Activated naive CD4-positive, alpha-beta T cell treated with anti-CD3 and anti-CD28 coated beads, Interleukin-2, amount 10 ng/mL, durations not matched to agents 7 days and 5 days (primary cell): ENCODE results near the gene DAPK1.
A peak's percentile ranks its signal among the peaks of the same experiment; 100 is the strongest.

ENCODE experiments used
- CTCF ChIA-PET: fragments of 350-600 bp; sonication (Branson Sonifier 250); formaldehyde crosslinking; loops from one replicate; lab custom pipeline; 2021; ENCODE audit warnings: antibody characterized with exemption; lab: Charles Lee
- DNase-seq: peaks from one replicate; pipeline ENCODE4 v3.0.0-alpha.2; 2020
- H3K27ac Mint-ChIP-seq: one replicate; pipeline ENCODE4 v1.8.0; 2021; ENCODE audit warnings: mild to moderate bottlenecking, moderate library complexity, mixed read lengths
- H3K27me3 Mint-ChIP-seq: one replicate; pipeline ENCODE4 v1.8.0; 2021; ENCODE audit warnings: mild to moderate bottlenecking, mixed read lengths
- H3K36me3 Mint-ChIP-seq: one replicate; pipeline ENCODE4 v1.8.0; 2021; ENCODE audit warnings: mixed read lengths
- H3K4me1 Mint-ChIP-seq: one replicate; pipeline ENCODE4 v1.8.0; 2021; ENCODE audit warnings: mixed read lengths
- H3K4me3 Mint-ChIP-seq: one replicate; pipeline ENCODE4 v1.8.0; 2021; ENCODE audit warnings: mild to moderate bottlenecking, moderate library complexity, mixed read lengths
- H3K9me3 Mint-ChIP-seq: one replicate; pipeline ENCODE4 v1.8.0; 2021; ENCODE audit warnings: mixed read lengths

DAPK1 gene

DNA sequence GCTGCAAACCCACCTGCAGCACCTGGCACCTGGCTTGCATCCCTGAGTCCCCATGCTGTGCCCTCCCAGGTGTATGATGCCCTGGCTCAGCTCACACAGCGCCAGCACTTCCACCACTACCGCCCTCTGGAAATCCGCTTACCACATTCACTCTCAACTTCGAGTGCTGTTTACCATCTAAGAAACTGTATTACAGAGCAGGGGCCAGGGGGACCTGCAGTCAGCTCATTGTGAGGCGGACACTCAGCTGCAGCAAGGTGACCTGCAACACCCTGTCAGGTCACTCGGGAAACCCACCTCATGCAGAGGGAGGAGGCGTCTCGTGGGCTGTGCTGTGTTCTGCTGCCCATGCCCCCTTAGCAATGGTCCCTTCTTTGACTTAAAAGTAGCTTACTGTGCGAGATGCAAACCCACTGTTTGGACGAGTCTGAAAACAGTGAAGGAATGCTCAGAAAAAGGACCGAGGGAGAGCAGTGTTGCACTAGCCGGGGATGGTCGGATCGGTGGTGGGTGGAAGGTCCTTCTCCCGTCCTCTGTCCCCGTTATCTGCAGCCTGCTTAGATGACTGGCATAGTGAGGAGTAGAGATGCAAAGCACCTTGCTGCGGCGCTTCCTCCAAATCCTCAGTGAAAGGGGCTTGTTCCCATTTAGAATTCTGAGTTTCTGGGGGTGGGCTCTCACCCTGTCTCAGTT, 173.1 kb downstream of the DAPK1 start:
- Mint-ChIP-seq H3K9me3 (peaks cover 10% of the 10 kb centered on the region), H3K4me3 (no peak overlapping the region), H3K36me3 (no peaks in the 10 kb centered on the region), H3K27ac (no peak overlapping the region), H3K27me3 (peaks cover 14% of the 10 kb centered on the region), H3K4me1 (peaks cover 6% of the 10 kb centered on the region)
- no peak for DNase-seq
- CTCF ChIA-PET, result interaction anchor here (0.7 kb wide), 1 partner anchor 86 kb away, joined by 3 read pairs; no protein-coding TSS in a partner anchor

GRCh38 chr9:87671478-87671877, 173.8 kb downstream of the DAPK1 start:
- no peaks in the 10 kb centered on the region for H3K36me3 Mint-ChIP-seq
- H3K27ac Mint-ChIP-seq, result no peak overlapping the region
- CTCF ChIA-PET, result interaction anchor here (0.7 kb wide), 1 partner anchor 86 kb away, joined by 3 read pairs; no protein-coding TSS in a partner anchor
- peaks cover 14% of the 10 kb centered on the region for H3K27me3 Mint-ChIP-seq
- no peak for DNase-seq
- peaks cover 6% of the 10 kb centered on the region for H3K4me1 Mint-ChIP-seq
- H3K4me3 Mint-ChIP-seq, result no peak overlapping the region
- peaks cover 10% of the 10 kb centered on the region for H3K9me3 Mint-ChIP-seq

GRCh38 chr9:87671925-87672324, 174.3 kb downstream of the DAPK1 start:
- H3K9me3 Mint-ChIP-seq, result peaks cover 9% of the 10 kb centered on the region
- no peaks in the 10 kb centered on the region for H3K36me3 Mint-ChIP-seq
- H3K4me1 Mint-ChIP-seq, result peaks cover 6% of the 10 kb centered on the region
- no peak overlapping the region for H3K27ac Mint-ChIP-seq
- peaks cover 14% of the 10 kb centered on the region for H3K27me3 Mint-ChIP-seq
- no peak overlapping the region for H3K4me3 Mint-ChIP-seq
- CTCF ChIA-PET, result no interaction called here
- no peak for DNase-seq

DNA sequence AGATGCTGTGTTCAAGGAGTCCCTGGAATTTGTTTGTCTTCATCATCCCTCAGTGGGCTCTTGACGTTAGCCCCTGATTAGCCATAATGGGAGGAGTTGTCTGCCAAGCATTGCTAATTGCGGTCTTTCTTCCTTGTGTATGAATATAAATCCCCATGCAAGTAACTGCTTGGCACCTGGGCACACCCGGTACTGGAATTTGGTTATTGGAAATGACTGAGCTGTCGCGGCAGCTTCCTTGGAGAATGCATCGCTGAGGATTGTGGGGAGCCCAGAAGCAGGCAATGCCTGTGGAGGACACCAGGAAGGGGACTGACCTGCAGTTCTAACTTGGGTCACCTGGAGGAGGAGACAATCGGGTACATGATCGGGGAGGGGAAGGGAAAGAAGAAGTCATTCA, 174.9 kb downstream of the DAPK1 start:
- H3K9me3 Mint-ChIP-seq, result peaks cover 4% of the 10 kb centered on the region
- H3K36me3 Mint-ChIP-seq, result no peaks in the 10 kb centered on the region
- CTCF ChIA-PET, result no interaction called here
- DNase-seq, result no peak
- H3K4me1 Mint-ChIP-seq, result peaks cover 6% of the 10 kb centered on the region
- no peak overlapping the region for H3K4me3 Mint-ChIP-seq
- H3K27me3 Mint-ChIP-seq, result peaks cover 14% of the 10 kb centered on the region
- no peak overlapping the region for H3K27ac Mint-ChIP-seq

DNA sequence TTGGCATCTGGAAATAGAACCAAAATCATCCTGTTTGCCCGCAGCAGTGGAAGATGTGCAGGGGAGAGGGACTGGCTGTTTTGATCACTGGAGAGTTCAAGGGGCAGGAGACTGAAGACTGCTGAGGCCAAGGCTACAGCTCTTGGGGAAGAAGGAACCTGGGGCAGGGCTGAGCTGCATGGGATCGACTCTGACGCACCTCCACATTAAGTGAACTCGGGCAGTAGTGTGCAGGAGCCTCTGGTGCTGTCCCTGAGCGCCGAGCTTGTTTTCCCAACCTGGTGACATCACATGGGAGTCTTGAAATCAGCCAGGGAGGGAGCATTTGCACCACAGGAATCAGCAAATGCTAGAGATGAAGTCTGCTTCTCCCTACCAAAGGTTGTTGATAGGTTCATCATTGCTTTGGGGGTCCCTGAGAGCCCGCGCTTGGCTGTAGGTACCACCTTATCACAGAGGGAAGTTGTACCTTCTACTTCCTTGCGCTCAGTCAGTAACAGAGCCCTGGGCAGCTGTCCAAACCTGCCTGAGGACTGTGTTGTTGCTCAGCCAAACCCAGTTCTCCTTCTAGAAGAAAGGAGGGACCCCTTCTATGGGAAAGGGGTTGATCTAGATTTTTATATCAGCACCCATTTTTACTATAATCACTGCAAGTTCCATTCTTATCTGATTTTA, 175.9 kb downstream of the DAPK1 start:
- Mint-ChIP-seq H3K4me3 (no peak overlapping the region), H3K27ac (no peak overlapping the region), H3K27me3 (peaks cover 15% of the 10 kb centered on the region), H3K4me1 (peaks cover 6% of the 10 kb centered on the region), H3K9me3 (peaks cover 3% of the 10 kb centered on the region), H3K36me3 (no peaks in the 10 kb centered on the region)
- no peak for DNase-seq
- CTCF ChIA-PET, result interaction anchor here (1.0 kb wide), 1 partner anchor 10 kb away, joined by 3 read pairs; no protein-coding TSS in a partner anchor

- no peak for DNase-seq
- CTCF ChIA-PET, result no interaction called here
- Mint-ChIP-seq H3K4me3 (no peak overlapping the region), H3K27ac (no peak overlapping the region), H3K36me3 (no peaks in the 10 kb centered on the region), H3K4me1 (peaks cover 9% of the 10 kb centered on the region), H3K9me3 (no peaks in the 10 kb centered on the region), H3K27me3 (peaks cover 15% of the 10 kb centered on the region)
These were observed 177.1 kb downstream of the DAPK1 start for GRCh38 chr9:87674565-87675299.

GRCh38 chr9:87675906-87676515, 178.3 kb downstream of the DAPK1 start:
- no peak for DNase-seq
- no peaks in the 10 kb centered on the region for H3K36me3 Mint-ChIP-seq
- peaks cover 15% of the 10 kb centered on the region for H3K27me3 Mint-ChIP-seq
- CTCF ChIA-PET, result interaction anchor here (0.7 to 2.6 kb wide), 2 partner anchors 136 to 1261 kb away, joined by 3 to 17 read pairs; no protein-coding TSS in a partner anchor
- H3K9me3 Mint-ChIP-seq, result no peaks in the 10 kb centered on the region
- H3K27ac Mint-ChIP-seq, result no peak overlapping the region
- no peak overlapping the region for H3K4me3 Mint-ChIP-seq
- H3K4me1 Mint-ChIP-seq, result peaks cover 12% of the 10 kb centered on the region

DNA sequence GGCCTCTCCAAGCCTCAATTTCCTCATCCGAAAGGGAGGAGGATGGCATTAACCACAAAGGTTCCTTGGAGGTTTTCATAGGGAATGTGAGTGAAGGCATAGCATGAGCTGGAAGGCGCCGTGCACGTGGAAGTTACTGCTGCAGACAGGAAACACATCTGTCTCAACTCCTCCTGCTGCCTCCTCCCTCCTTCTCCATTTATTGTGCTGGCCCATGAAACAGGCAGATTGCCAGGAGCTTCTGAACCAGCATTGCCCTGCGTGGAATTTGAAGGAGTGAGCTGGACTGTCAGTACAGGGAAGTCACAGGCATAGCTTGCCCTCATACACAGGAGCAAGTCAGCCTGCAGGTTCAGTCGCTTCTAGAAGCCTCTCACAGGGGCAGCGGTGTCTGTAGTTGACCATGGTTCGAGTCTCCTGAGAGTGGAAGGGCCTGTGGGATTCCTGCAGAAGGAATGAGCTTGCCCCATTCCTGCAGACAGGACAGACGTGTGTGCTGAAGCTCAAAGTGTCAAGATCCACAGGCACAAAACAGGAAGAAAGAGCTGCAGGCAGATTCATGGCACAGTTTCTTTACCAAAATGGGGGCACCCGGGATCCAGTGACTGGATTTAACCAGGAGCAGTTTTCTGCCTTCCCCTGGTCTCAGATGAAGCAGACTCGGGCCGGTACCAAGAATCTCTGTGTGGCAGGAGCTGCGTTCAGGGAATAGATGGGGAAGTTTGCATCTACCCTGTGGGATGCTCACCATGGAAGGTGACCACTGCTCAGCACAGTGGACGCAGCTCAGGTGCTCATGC, 179.5 kb downstream of the DAPK1 start:
- Mint-ChIP-seq H3K27me3 (peaks cover 15% of the 10 kb centered on the region), H3K4me3 (no peak overlapping the region), H3K27ac (no peak overlapping the region), H3K36me3 (no peaks in the 10 kb centered on the region), H3K4me1 (peaks cover 12% of the 10 kb centered on the region), H3K9me3 (no peaks in the 10 kb centered on the region)
- CTCF ChIA-PET, result interaction anchor here (0.7 to 2.6 kb wide), 4 partner anchors 28 to 1677 kb away, joined by 3 to 17 read pairs (median 3); no protein-coding TSS in a partner anchor
- DNase-seq, result no peak

DNA sequence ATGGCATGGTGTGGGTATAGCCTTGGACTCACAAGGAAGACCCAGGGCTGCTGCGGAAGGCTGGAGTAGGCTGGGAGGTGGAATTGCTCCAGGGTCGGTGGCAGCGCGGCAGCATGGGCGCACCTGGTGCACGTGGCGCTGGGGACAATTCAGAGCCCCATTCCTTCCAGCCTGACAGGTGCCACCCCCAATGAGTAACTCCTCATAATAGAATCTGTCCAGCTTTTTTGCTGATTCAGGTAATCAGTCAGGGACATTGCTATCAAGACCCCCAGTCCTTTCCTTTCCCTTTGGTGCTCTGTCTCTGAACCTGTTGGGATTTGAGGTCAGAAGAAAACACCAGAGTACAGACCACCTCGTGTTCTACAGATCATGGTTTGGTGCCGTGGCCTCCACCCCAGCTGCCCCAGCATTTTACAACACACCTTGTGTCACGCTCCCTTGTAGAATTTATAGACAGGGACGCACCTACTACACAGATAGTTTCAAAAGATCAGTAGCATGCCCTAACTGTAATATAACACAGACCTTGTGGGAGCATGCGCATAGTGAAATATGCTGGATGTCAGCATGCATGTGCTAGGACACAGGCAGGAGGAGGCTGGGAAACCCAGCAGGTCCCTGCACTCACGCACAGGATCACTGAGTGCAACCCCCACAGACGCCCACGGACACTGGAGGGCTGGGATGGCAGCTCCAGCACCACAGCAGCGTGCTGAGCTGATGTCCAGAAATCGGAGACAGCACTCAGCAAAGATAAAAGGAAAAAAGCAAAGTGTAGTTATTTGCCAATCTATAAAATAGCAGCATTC, 180.3 kb downstream of the DAPK1 start:
- no peaks in the 10 kb centered on the region for H3K36me3 Mint-ChIP-seq
- no peak overlapping the region for H3K4me3 Mint-ChIP-seq

DNA sequence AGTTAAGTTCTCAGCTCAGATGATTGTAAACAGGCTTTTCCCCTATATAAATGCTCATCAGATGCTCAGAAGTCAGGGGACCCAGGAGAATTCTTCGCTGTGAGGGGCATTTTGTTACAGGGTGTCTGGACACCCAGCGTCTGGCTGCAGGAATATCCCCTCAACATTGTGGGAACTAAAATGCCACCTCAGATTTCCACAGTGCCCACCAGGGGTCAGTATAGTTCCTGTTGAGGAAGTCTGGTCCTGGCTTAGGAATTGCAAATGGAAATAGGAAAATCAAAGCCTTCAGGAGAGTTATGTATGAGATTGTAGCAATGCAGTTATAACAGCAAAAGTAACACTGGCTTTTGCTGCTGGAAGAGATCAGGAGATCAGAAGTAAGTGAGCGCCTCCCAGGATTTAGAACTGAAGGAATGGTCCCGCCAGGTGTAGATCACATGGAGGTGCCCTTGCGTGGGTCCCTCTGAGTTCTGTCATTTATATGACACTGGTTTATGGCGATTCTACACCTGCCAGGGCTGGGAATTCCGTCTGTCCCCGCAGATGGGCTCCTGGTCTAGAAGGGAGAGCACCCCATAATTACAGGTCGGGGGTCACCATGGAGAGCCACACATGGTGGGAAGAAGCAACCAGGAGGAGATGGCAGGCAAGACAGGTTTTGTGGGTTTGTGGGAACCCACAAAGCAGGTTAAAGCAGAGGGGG, 181.1 kb downstream of the DAPK1 start:
- peak; percentile 60 for DNase-seq
- CTCF ChIA-PET, result interaction anchor here (0.6 to 2.6 kb wide), 5 partner anchors 30 to 134 kb away, joined by 3 to 17 read pairs (median 3); no protein-coding TSS in a partner anchor

More for the DNA sequence above, 180.3 kb downstream of the DAPK1 start:
- no peak overlapping the region for H3K27ac Mint-ChIP-seq
- H3K9me3 Mint-ChIP-seq, result no peaks in the 10 kb centered on the region
- CTCF ChIA-PET, result interaction anchor here (0.7 to 2.6 kb wide), 4 partner anchors 29 to 134 kb away, joined by 3 to 17 read pairs (median 3); no protein-coding TSS in a partner anchor
- no peak for DNase-seq
- peaks cover 12% of the 10 kb centered on the region for H3K4me1 Mint-ChIP-seq
- peaks cover 11% of the 10 kb centered on the region for H3K27me3 Mint-ChIP-seq

GRCh38 chr9:87681271-87682061, 183.8 kb downstream of the DAPK1 start:
- DNase-seq, result no peak
- H3K4me1 Mint-ChIP-seq, result peaks cover 35% of the 10 kb centered on the region
- H3K27me3 Mint-ChIP-seq, result peaks cover 10% of the 10 kb centered on the region
- no peaks in the 10 kb centered on the region for H3K36me3 Mint-ChIP-seq
- CTCF ChIA-PET, result interaction anchor here (1.7 kb wide), 1 partner anchor 131 kb away, joined by 8 read pairs; no protein-coding TSS in a partner anchor
- H3K4me3 Mint-ChIP-seq, result no peak overlapping the region
- H3K27ac Mint-ChIP-seq, result no peak overlapping the region
- H3K9me3 Mint-ChIP-seq, result no peaks in the 10 kb centered on the region

More for the DNA sequence above, 181.1 kb downstream of the DAPK1 start:
- no peak overlapping the region for H3K4me3 Mint-ChIP-seq
- no peak overlapping the region for H3K27ac Mint-ChIP-seq
- no peaks in the 10 kb centered on the region for H3K9me3 Mint-ChIP-seq
- H3K27me3 Mint-ChIP-seq, result peaks cover 7% of the 10 kb centered on the region
- H3K36me3 Mint-ChIP-seq, result no peaks in the 10 kb centered on the region
- peaks cover 17% of the 10 kb centered on the region for H3K4me1 Mint-ChIP-seq
